ENCODE measurements around the gene GIT1. TPM values are rescaled to one million over a fixed set of nuclear protein-coding genes. Genes with fewer than 3 reads are reported as not detected.

Gene GIT1
- total RNA-seq, 4 donors from 2014 or later: 31.9 to 66.7 (median 52.6) TPM

DNA sequence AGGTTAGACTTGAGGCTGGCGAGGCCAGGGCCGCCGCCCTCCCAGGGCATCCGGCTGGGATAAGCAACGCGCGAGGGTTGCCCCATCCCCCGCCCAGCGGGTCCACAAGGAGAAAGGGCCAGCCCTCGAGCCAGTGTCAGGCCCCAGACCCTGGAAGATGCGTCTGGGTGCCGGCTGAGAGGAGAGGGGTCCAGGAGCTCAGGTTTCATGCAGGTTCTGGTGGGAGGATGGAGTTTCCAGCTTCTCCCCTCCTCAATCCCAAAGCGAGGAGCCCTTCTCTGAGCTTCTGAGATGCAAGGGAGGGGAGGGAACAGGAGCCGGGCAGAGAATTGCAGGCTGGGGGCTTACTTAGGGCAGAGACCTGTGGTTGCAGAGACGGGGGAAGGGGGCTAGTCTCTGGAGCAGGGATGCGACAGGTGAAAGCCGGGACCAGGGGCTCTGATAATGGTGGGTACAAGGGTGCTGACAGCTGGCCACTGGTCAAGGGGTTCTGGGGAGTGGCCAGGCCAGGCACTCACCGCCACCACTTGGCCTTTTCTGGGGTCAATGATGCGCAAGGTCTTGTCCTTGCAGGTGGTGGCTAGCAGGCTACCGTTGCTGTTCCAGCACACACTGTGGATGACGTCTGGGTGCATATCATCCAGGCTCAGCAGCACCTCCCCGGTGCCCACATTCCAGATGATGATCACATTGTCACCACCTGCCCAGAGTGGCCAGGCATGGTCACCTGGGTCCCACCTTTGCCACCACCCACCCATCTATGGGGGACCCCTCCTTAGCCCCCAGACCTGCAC lies 29.0 kb upstream of the GIT1 start:
- Histone ChIP-seq H3K36me3 (no peaks in the 10 kb centered on the region), H3K9me3 (no peaks in the 10 kb centered on the region), H3K27me3 (no peaks in the 10 kb centered on the region), H3K4me1 (peaks cover 5 to 64% (median 44%) of the 10 kb centered on the region in 4 donors), H3K27ac (peak overlapping the region in 1 of 4 donors; percentile 74), H3K4me3 (peak overlapping the region in 3 of 4 donors; percentile 37 to 53 (median 46))
- no peak for TF ChIP-seq CTCF (IDR thresholded peaks at IDR 0.05)
- no peak for TF ChIP-seq POLR2A (IDR thresholded peaks at IDR 0.05)
- no peak for DNase-seq

GRCh38 chr17:29617481-29618271 lies 28.2 kb upstream of the GIT1 start:
- H3K36me3 ChIP-seq: no peaks in the 10 kb centered on the region
- peaks cover 0 to under 1% (median 0%) of the 10 kb centered on the region in 4 donors for H3K9me3 ChIP-seq
- H3K4me3 ChIP-seq: peak overlapping the region; percentile 20 to 53 (median 42)
- H3K4me1 ChIP-seq: peaks cover 5 to 64% (median 48%) of the 10 kb centered on the region in 4 donors
- H3K27ac ChIP-seq: peak overlapping the region; percentile 1 to 74 (median 14)
- TF ChIP-seq CTCF (IDR thresholded peaks at IDR 0.05): peak; percentile 52 to 89 (median 79)
- TF ChIP-seq POLR2A (IDR thresholded peaks at IDR 0.05): no peak
- peak; percentile 84 to 95 (median 88) for DNase-seq
- H3K27me3 ChIP-seq: no peaks in the 10 kb centered on the region

DNA sequence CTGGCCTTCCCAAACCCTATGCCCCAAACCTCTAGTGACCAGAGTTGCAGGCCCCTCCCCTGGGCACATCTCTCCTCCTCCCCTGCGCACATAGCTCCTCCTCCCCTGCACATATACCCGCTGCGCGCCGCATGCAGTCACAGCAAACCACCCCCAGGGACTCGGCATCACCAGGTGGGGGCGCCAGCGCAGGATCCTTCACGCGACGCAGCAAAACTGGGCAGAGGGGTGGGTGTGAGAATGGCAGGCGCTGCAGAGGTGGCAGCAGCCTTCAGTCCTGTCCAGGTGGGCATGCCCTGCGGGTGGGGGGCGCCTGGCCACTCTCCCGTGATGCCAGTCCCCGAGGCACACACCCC lies 27.7 kb upstream of the GIT1 start:
- TF ChIP-seq CTCF (IDR thresholded peaks at IDR 0.05) (peak; percentile 62 to 80 (median 72)), POLR2A (IDR thresholded peaks at IDR 0.05) (no peak)
- H3K27ac ChIP-seq: peak overlapping the region in 2 of 4 donors; percentile 1 to 74
- DNase-seq: peak; percentile 87 to 93 (median 90)
- no peaks in the 10 kb centered on the region for H3K36me3 ChIP-seq
- H3K27me3 ChIP-seq: no peaks in the 10 kb centered on the region
- peaks cover 0 to 4% (median 0%) of the 10 kb centered on the region in 4 donors for H3K9me3 ChIP-seq
- peaks cover 5 to 58% (median 46%) of the 10 kb centered on the region in 4 donors for H3K4me1 ChIP-seq
- H3K4me3 ChIP-seq: peak overlapping the region; percentile 20 to 53 (median 42)

DNA sequence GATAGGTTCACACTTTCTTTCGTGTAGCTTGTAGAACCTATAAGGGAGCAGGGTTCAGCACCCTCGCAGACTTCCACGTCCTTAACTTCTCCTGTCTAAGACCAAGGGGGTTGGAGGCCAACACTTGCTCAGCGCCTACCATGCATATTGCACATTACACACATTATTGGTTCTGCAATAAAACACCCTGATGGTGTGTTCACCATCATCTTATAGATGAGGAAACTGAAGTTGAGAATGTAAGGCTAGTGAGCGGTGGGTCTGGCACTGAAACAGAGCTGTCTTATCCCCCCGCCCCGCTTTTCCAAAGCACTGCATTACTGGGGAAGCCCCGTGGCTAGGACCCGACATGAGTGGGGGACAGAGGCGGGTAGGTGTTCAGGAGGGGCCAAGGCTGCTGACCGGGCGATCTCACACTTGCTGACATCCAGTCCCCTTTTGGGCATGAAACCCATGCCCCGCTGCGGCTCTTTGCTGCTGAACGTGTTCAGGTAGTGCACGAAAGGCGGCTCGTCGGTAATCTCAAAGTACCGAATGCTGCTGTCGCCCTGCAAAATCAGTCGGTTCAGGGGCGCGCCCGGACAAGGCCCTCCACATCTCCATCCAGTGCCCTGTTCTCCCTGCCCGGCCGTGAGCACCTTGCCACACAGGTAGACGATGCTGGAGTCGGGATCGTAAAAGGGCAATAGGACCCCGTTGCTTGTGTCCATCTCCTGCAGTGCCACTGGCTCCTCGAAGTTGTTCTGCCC lies 27.0 kb upstream of the GIT1 start:
- no peak for DNase-seq
- Histone ChIP-seq H3K36me3 (no peaks in the 10 kb centered on the region), H3K4me3 (peak overlapping the region; percentile 20 to 53 (median 43)), H3K27ac (peak overlapping the region in 3 of 4 donors; percentile 40 to 59 (median 48)), H3K4me1 (peaks cover 5 to 55% (median 45%) of the 10 kb centered on the region in 4 donors), H3K27me3 (no peaks in the 10 kb centered on the region), H3K9me3 (peaks cover 0 to 4% (median 0%) of the 10 kb centered on the region in 4 donors)
- TF ChIP-seq POLR2A (IDR thresholded peaks at IDR 0.05): no peak

- peak overlapping the region; percentile 32 to 53 (median 43) for H3K4me3 ChIP-seq
- H3K36me3 ChIP-seq: no peaks in the 10 kb centered on the region
- peak; percentile 89 to 95 (median 90) for DNase-seq
- no peaks in the 10 kb centered on the region for H3K27me3 ChIP-seq
- peaks cover 5 to 55% (median 45%) of the 10 kb centered on the region in 4 donors for H3K4me1 ChIP-seq
- no peak for TF ChIP-seq CTCF (IDR thresholded peaks at IDR 0.05)
- TF ChIP-seq POLR2A (IDR thresholded peaks at IDR 0.05): peak in 1 of 2 donors; percentile 48
- peak overlapping the region; percentile 6 to 59 (median 44) for H3K27ac ChIP-seq
- H3K9me3 ChIP-seq: peaks cover 0 to 4% (median 0%) of the 10 kb centered on the region in 4 donors
These were observed 26.2 kb upstream of the GIT1 start for GRCh38 chr17:29615492-29616299.
